ENCODE data around the gene UCK1. TPM values are rescaled to one million over a fixed set of nuclear protein-coding genes. Genes with fewer than 3 reads are reported as not detected.

The UCK1 gene
- total RNA-seq, 1 donor from 2014 or later = 30.4 TPM

GRCh38 chr9:131475956-131476776 is 54.9 kb downstream of the UCK1 start:
- H3K9me3 Mint-ChIP-seq = no peaks in the 10 kb centered on the region
- H3K36me3 Mint-ChIP-seq (ENCODE audit: low read depth) = peaks cover 88% of the 10 kb centered on the region
- intact Hi-C loops (cut with micrococcal nuclease) = loop anchor here (5.0 kb wide), 1 partner anchor 34 kb away; no protein-coding TSS in a partner anchor
- POLR2A ChIA-PET = no interaction called here
- H3K27me3 Mint-ChIP-seq = no peaks in the 10 kb centered on the region
- TF ChIP-seq CTCF (IDR thresholded peaks at IDR 0.05) = no peak
- no peak overlapping the region for H3K4me3 Mint-ChIP-seq
- H3K4me1 Mint-ChIP-seq = no peaks in the 10 kb centered on the region
- CTCF ChIA-PET = interaction anchor here (0.9 kb wide), 1 partner anchor 126 kb away, joined by 3 read pairs; no protein-coding TSS in a partner anchor
- DNase-seq (no peak), ATAC-seq (ENCODE audit: low read depth) (no peak)
- H3K27ac Mint-ChIP-seq = no peak overlapping the region

GRCh38 chr9:131475111-131475955 is 55.7 kb downstream of the UCK1 start:
- intact Hi-C loops (cut with micrococcal nuclease) = loop anchor here (5.0 kb wide), 1 partner anchor 33 kb away; no protein-coding TSS in a partner anchor
- Mint-ChIP-seq H3K9me3 (no peaks in the 10 kb centered on the region), H3K27ac (no peak overlapping the region), H3K27me3 (no peaks in the 10 kb centered on the region), H3K36me3 (ENCODE audit: low read depth) (peaks cover 93% of the 10 kb centered on the region), H3K4me1 (no peaks in the 10 kb centered on the region), H3K4me3 (no peak overlapping the region)
- POLR2A ChIA-PET = no interaction called here
- no peak for DNase-seq
- CTCF ChIA-PET = interaction anchor here (0.9 kb wide), 1 partner anchor 125 kb away, joined by 3 read pairs; no protein-coding TSS in a partner anchor
- ATAC-seq (ENCODE audit: low read depth) = no peak
- TF ChIP-seq CTCF (IDR thresholded peaks at IDR 0.05) = no peak

GRCh38 chr9:131474711-131475110 is 56.4 kb downstream of the UCK1 start:
- POLR2A ChIA-PET = no interaction called here
- H3K36me3 Mint-ChIP-seq (ENCODE audit: low read depth) = peaks cover 94% of the 10 kb centered on the region
- H3K4me1 Mint-ChIP-seq = no peaks in the 10 kb centered on the region
- no peaks in the 10 kb centered on the region for H3K9me3 Mint-ChIP-seq
- ATAC-seq (ENCODE audit: low read depth) = no peak
- no peak overlapping the region for H3K4me3 Mint-ChIP-seq
- H3K27me3 Mint-ChIP-seq = no peaks in the 10 kb centered on the region
- no peak for DNase-seq
- no peak overlapping the region for H3K27ac Mint-ChIP-seq
- CTCF ChIA-PET = interaction anchor here (1.0 to 1.3 kb wide), 2 partner anchors 138 to 202 kb away, joined by 3 read pairs; no protein-coding TSS in a partner anchor
- TF ChIP-seq CTCF (IDR thresholded peaks at IDR 0.05) = no peak
- intact Hi-C loops (cut with micrococcal nuclease) = loop anchor here (5.0 kb wide), 1 partner anchor 32 kb away; no protein-coding TSS in a partner anchor

GRCh38 chr9:131473891-131474290 is 57.2 kb downstream of the UCK1 start:
- H3K27ac Mint-ChIP-seq = no peak overlapping the region
- DNase-seq (no peak), ATAC-seq (ENCODE audit: low read depth) (no peak)
- H3K36me3 Mint-ChIP-seq (ENCODE audit: low read depth) = peaks cover 92% of the 10 kb centered on the region
- TF ChIP-seq CTCF (IDR thresholded peaks at IDR 0.05) = no peak
- no peaks in the 10 kb centered on the region for H3K9me3 Mint-ChIP-seq
- no peaks in the 10 kb centered on the region for H3K27me3 Mint-ChIP-seq
- intact Hi-C loops (cut with micrococcal nuclease) = no loop called here
- no peak overlapping the region for H3K4me3 Mint-ChIP-seq
- CTCF ChIA-PET = interaction anchor here (1.0 to 1.3 kb wide), 2 partner anchors 138 to 203 kb away, joined by 3 read pairs; no protein-coding TSS in a partner anchor
- no peaks in the 10 kb centered on the region for H3K4me1 Mint-ChIP-seq
- POLR2A ChIA-PET = no interaction called here

Other genes with a start within 250 kb of the UCK1 start
- 0.39 and 0.53 TPM in 2 replicates for gene PLPP7, start 241.5 kb downstream of the UCK1 start, total RNA-seq
- gene PRRC2B, start 137.2 kb downstream of the UCK1 start, total RNA-seq = 170 and 206 TPM in 2 replicates
- gene POMT1, start 28.3 kb downstream of the UCK1 start, total RNA-seq = 24.9 and 29.8 TPM in 2 replicates
- gene PRRT1B, start 14.3 kb upstream of the UCK1 start, total RNA-seq = not detected in 2 replicates
- 278 and 318 TPM in 2 replicates for gene RAPGEF1, start 208.8 kb upstream of the UCK1 start, total RNA-seq